ENCODE measurements around the gene SNRK.

The SNRK gene

GRCh38 chr3:43309372-43310305 lies 23.3 kb downstream of the SNRK start:
- no peak for DNase-seq

- DNase-seq, result no peak
These were observed 30.6 kb downstream of the SNRK start for GRCh38 chr3:43316783-43317460.

GRCh38 chr3:43317461-43318316 lies 31.3 kb downstream of the SNRK start:
- no peak for DNase-seq

- no peak for DNase-seq
These were observed 33.0 kb downstream of the SNRK start for GRCh38 chr3:43319376-43319775.

- no peak for DNase-seq
These were observed 33.5 kb downstream of the SNRK start for GRCh38 chr3:43319794-43320193.

GRCh38 chr3:43320288-43320687 lies 33.9 kb downstream of the SNRK start:
- no peak for DNase-seq

GRCh38 chr3:43323541-43323940 lies 37.2 kb downstream of the SNRK start:
- DNase-seq, result no peak

- no peak for DNase-seq
These were observed 40.7 kb downstream of the SNRK start for GRCh38 chr3:43326891-43327581.

GRCh38 chr3:43327582-43327979 lies 41.2 kb downstream of the SNRK start:
- DNase-seq, result no peak

- no peak for DNase-seq
These were observed 42.3 kb downstream of the SNRK start for GRCh38 chr3:43328653-43329052.

GRCh38 chr3:43330981-43331380 lies 44.6 kb downstream of the SNRK start:
- DNase-seq, result no peak

- DNase-seq, result no peak
These were observed 45.0 kb downstream of the SNRK start for GRCh38 chr3:43331381-43331780.

GRCh38 chr3:43334976-43335375 lies 48.6 kb downstream of the SNRK start:
- DNase-seq, result no peak

GRCh38 chr3:43335799-43336198 lies 49.5 kb downstream of the SNRK start:
- DNase-seq, result no peak

- no peak for DNase-seq
These were observed 52.0 kb downstream of the SNRK start for GRCh38 chr3:43338295-43338694.

- no peak for DNase-seq
These were observed 54.1 kb downstream of the SNRK start for GRCh38 chr3:43340403-43340802.

- no peak for DNase-seq
These were observed 55.4 kb downstream of the SNRK start for GRCh38 chr3:43341788-43342187.

GRCh38 chr3:43343185-43343584 lies 56.8 kb downstream of the SNRK start:
- no peak for DNase-seq

- DNase-seq, result no peak
These were observed 57.5 kb downstream of the SNRK start for GRCh38 chr3:43343815-43344214.

GRCh38 chr3:43344520-43344919 lies 58.2 kb downstream of the SNRK start:
- no peak for DNase-seq

- DNase-seq, result no peak
These were observed 58.9 kb downstream of the SNRK start for GRCh38 chr3:43345246-43345645.

GRCh38 chr3:43345877-43346276 lies 59.5 kb downstream of the SNRK start:
- no peak for DNase-seq
